IPS-18a (cell line): ENCODE results near the gene ECT2L.

Experiments used
- H3K27ac ChIP-seq: one replicate; pipeline ENCODE4 v1.5.1; 2013; ENCODE audit warnings: low read length
- H3K27me3 ChIP-seq: one replicate; pipeline ENCODE4 v1.6.1; 2013; ENCODE audit warnings: mild to moderate bottlenecking, low read length; ENCODE audit not compliant: control insufficient read depth, insufficient read depth
- H3K36me3 ChIP-seq: one replicate; pipeline ENCODE4 v1.6.1; 2013; ENCODE audit warnings: low read depth, low read length; ENCODE audit not compliant: control insufficient read depth
- H3K4me1 ChIP-seq: one replicate; pipeline ENCODE4 v1.6.1; 2013; ENCODE audit warnings: low read depth, low read length; ENCODE audit not compliant: control insufficient read depth
- H3K4me3 ChIP-seq: one replicate; pipeline ENCODE4 v1.5.1; 2013; ENCODE audit warnings: low read length
- H3K9ac ChIP-seq: one replicate; pipeline ENCODE4 v1.6.1; 2013; ENCODE audit warnings: mild to moderate bottlenecking, low read length, moderate library complexity
- H3K9me3 ChIP-seq: one replicate; pipeline ENCODE4 v1.6.1; 2013; ENCODE audit warnings: low read depth, low read length; ENCODE audit not compliant: control insufficient read depth

Gene ECT2L

DNA sequence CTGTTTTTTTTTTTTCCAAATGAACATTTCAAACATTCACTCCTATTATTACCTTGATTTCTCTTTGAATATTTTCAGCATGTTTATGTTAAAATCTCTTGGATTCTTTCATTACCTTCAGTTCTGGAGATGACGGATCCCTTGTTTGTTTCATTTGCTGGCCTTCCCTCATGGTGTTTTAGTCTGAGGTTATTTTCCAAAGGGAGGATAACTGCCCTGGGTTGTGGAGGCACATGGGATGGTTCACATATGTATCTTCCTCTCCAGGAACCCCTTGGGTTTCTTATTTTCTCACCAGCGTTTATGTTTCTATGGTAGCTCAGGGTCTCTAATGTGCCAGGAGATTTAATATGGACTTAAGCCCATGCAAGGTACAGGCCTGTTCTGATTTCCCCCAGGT, 36.3 kb downstream of the ECT2L start:
- Histone ChIP-seq H3K27me3 (no peaks in the 10 kb centered on the region), H3K9me3 (no peaks in the 10 kb centered on the region), H3K9ac (no peak overlapping the region), H3K4me3 (no peak overlapping the region), H3K4me1 (peaks cover 7% of the 10 kb centered on the region), H3K36me3 (no peaks in the 10 kb centered on the region), H3K27ac (no peak overlapping the region)

DNA sequence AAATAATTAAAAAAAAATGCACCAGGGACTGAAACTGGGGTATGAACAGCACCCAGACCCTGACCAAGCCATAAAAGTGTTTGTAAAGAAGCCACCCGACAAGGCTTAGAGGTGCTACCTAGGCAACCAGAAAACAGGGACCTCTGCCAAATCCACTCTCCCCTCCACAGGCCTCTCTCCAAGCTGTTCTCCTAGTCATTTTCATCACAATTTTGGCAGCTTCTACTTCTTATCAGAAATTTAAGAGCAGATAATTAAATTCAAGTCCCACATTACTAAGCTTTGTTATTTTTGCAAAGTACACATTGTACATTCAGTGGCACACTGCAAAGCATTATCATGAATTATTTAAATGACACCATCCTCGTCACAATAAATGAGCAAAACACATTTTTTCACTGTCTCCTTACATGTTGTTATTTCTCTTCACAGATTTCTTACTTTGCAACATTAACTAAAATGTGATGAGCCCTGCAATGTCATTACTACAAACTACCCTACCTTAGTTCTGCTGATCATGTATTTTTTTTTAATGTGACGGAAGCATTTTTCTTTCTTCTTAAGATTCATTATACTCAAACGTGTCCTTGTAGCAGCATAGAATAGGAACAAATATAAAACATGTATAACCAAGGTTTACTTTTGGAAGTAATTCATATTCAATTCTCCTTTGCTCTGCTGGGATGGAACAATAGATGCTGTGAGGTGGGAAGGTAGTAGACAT, 38.1 kb downstream of the ECT2L start:
- Histone ChIP-seq H3K4me1 (no peaks in the 10 kb centered on the region), H3K27ac (no peak overlapping the region), H3K4me3 (no peak overlapping the region), H3K27me3 (no peaks in the 10 kb centered on the region), H3K36me3 (no peaks in the 10 kb centered on the region), H3K9ac (no peak overlapping the region), H3K9me3 (no peaks in the 10 kb centered on the region)

DNA sequence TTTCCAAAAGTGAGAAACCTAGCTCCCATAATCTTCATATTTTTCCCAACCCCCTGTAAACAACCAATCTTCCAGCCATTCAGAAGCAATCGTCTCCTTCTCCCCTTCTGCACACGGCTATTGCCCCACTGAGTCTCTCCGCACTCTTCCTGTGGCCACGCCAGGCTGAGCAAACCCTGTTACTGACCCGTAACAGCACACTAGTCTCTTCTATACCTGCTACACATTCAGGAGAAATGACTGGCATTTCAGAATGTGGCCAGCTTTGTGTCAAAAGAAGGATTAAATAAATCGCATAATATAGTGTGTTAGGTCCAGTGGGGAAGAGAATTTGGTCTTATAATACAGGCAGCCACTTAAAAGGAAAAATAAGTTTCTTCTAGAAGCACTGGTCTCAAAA, 41.4 kb downstream of the ECT2L start:
- H3K27ac ChIP-seq: no peak overlapping the region
- H3K9me3 ChIP-seq: no peaks in the 10 kb centered on the region
- H3K27me3 ChIP-seq: no peaks in the 10 kb centered on the region
- no peaks in the 10 kb centered on the region for H3K36me3 ChIP-seq
- no peak overlapping the region for H3K9ac ChIP-seq
- no peak overlapping the region for H3K4me3 ChIP-seq
- no peaks in the 10 kb centered on the region for H3K4me1 ChIP-seq

DNA sequence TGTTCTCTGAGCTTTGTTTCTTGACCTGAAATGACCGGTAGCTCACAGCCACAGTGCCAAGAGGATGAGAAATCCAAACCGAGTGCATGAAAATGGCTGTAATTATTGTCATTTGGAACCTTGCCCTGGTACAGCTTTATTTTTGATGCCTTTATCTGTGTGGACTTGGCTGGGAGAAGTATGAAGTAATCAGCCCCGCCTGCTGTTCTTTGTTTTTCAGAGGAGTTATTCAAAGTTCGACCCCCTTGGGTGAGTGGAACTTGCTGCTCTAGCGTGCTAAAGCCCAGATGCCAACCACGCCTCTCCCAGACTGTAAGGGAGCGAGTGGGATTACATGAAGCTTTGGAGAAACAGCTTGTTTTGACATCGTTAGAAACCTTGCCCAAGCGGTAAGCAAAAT, 48.3 kb downstream of the ECT2L start:
- H3K4me1 ChIP-seq: peaks cover 8% of the 10 kb centered on the region
- H3K9me3 ChIP-seq: no peaks in the 10 kb centered on the region
- H3K36me3 ChIP-seq: no peaks in the 10 kb centered on the region
- H3K9ac ChIP-seq: no peak overlapping the region
- no peak overlapping the region for H3K4me3 ChIP-seq
- H3K27me3 ChIP-seq: no peaks in the 10 kb centered on the region
- H3K27ac ChIP-seq: no peak overlapping the region

DNA sequence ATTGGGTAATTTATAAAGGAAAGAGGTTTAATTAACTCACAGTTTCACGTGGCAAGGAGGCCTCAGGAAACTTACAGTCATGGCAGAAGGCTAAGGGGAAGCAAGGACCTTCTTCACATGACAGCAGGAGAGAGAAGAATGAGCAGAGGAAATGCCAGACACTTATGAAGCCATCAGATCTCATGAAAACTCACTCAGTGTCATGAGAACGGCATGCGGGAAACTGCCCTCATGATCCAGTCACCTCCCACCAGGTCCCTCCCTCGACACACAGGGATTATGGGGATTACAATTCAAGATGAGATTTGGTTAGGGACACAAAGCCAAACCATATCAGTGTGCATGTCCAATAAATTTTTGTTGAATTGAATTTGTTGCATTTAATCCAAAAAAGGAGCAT, 52.0 kb downstream of the ECT2L start:
- Histone ChIP-seq H3K36me3 (no peaks in the 10 kb centered on the region), H3K27ac (no peak overlapping the region), H3K27me3 (no peaks in the 10 kb centered on the region), H3K9ac (no peak overlapping the region), H3K4me3 (no peak overlapping the region), H3K9me3 (no peaks in the 10 kb centered on the region), H3K4me1 (peaks cover 8% of the 10 kb centered on the region)

DNA sequence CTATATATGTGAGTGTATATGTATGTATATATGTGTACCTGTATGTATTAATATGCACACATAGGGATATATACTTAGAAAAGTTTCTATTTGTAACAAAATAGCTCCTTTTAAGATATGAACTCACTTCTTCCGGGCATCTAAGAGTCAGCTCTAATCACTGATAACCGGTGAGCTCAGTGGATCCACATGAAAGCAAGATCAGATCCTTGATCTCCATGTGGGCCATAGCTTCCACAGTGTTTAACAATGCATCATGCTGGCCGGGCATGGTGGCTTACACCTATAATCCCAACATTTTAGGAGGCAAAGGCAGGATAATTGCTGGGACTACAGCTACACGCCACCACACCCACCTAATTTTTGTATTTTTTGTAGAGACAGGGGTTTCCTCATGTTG, 52.6 kb downstream of the ECT2L start:
- Histone ChIP-seq H3K4me1 (peaks cover 8% of the 10 kb centered on the region), H3K36me3 (no peaks in the 10 kb centered on the region), H3K9ac (no peak overlapping the region)

DNA sequence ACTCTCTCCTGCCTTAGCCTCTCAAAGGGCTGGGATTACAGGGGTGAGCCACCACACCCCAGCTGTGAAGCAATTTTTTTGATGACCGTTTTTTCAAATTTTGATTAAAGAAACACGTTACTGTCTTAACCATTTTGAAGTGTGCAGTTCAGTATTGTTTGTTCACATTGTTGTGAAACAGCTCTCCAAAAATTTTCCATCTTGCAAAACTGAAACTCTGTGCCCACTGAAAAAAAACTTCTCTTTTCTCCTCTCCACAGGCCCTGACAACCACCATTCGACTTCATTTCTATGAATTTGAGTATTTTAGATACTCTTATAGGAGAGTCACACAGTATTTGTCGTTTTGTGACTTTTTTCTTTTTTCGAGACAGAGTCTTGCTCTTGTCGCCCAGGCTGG, 53.9 kb downstream of the ECT2L start:
- Histone ChIP-seq H3K9ac (no peak overlapping the region), H3K9me3 (no peaks in the 10 kb centered on the region), H3K27ac (no peak overlapping the region), H3K36me3 (no peaks in the 10 kb centered on the region), H3K27me3 (no peaks in the 10 kb centered on the region), H3K4me3 (no peak overlapping the region), H3K4me1 (no peaks in the 10 kb centered on the region)

More for the DNA sequence above, 52.6 kb downstream of the ECT2L start:
- H3K27me3 ChIP-seq: no peaks in the 10 kb centered on the region
- H3K27ac ChIP-seq: no peak overlapping the region
- H3K4me3 ChIP-seq: no peak overlapping the region
- H3K9me3 ChIP-seq: no peaks in the 10 kb centered on the region

DNA sequence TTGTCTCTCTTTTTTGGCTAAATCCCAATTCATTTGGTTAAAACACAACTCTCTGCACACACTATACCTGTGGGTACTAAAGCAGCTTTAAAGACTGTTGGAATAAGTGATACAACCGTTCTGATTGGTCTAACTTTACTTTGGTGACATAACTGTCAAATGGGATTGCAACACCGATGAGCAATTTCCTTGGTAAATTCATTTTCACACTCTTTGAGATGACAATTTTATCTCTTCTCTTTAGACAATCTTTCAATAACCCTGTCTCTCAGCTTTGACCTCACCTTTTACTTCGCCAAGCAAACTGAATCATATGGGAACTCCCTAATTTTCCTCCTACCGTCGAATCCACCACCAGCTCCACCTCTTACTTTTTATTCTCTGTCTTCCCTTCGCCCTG, 60.8 kb downstream of the ECT2L start:
- no peaks in the 10 kb centered on the region for H3K4me1 ChIP-seq
- no peak overlapping the region for H3K4me3 ChIP-seq
- H3K27ac ChIP-seq: no peak overlapping the region
- H3K27me3 ChIP-seq: no peaks in the 10 kb centered on the region
- no peak overlapping the region for H3K9ac ChIP-seq
- H3K36me3 ChIP-seq: no peaks in the 10 kb centered on the region
- no peaks in the 10 kb centered on the region for H3K9me3 ChIP-seq

DNA sequence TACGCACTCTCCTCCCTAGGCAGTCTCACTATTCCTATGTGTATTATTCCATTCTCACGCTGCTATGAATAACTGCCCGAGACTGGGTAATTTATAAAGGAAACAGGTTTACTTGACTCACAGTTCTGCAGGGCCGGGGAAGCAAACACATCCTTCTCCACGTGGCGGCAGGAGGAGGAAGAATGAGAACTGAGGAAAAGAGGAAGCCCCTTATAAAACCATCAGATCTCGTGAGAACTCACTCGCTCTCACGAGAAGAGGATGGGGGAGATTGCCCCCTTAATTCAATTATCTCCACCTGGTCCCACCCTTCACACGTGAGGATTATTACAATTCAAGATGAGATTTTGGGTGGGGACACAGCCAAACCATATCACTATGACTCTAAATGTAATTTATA, 61.9 kb downstream of the ECT2L start:
- no peaks in the 10 kb centered on the region for H3K9me3 ChIP-seq
- no peaks in the 10 kb centered on the region for H3K36me3 ChIP-seq
- no peak overlapping the region for H3K4me3 ChIP-seq

DNA sequence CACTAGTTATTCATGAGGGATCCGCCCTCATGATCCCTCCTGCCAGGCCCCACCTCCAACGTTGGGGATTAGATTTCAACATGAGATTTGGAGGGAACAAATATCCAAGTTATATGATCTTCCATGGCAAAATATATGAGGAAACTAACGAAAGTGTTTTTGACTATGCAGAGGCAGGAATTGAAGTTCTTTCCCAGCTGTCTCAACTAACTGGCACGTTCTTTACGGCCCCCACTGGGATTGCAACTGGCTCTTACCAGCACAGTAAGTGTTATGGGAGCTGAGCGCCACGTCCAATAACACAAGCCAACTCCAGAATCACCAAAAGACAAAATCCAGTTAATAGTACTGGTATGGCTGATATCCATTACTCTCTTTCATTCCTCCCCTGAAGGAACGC, 66.6 kb downstream of the ECT2L start:
- Histone ChIP-seq H3K9ac (no peak overlapping the region), H3K27ac (no peak overlapping the region), H3K4me1 (no peaks in the 10 kb centered on the region), H3K9me3 (no peaks in the 10 kb centered on the region), H3K4me3 (no peak overlapping the region), H3K36me3 (no peaks in the 10 kb centered on the region), H3K27me3 (no peaks in the 10 kb centered on the region)

More for the DNA sequence above, 61.9 kb downstream of the ECT2L start:
- H3K4me1 ChIP-seq: no peaks in the 10 kb centered on the region
- H3K27ac ChIP-seq: no peak overlapping the region
- H3K9ac ChIP-seq: no peak overlapping the region
- H3K27me3 ChIP-seq: no peaks in the 10 kb centered on the region

DNA sequence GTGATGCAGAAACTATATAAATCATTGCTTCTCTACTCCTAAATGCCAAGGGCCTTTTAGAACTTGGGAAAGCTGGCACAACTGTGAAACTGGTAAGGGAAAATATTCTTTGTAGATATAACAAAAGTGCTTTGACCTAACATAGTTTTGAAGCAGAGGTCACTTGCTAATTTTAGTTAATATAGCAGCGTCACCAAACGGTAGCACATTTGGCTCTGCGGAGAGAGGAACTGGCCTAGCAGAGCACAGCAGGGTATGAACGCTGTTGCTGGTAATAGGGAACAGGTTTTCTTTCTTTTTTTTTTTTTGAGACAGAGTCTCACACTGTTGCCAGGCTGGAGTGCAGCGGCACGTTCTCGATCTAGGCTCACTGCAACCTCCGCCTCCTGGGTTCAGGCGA, 67.4 kb downstream of the ECT2L start:
- Histone ChIP-seq H3K27me3 (no peaks in the 10 kb centered on the region), H3K4me3 (no peak overlapping the region), H3K9me3 (no peaks in the 10 kb centered on the region), H3K4me1 (no peaks in the 10 kb centered on the region), H3K27ac (no peak overlapping the region), H3K9ac (no peak overlapping the region), H3K36me3 (no peaks in the 10 kb centered on the region)

DNA sequence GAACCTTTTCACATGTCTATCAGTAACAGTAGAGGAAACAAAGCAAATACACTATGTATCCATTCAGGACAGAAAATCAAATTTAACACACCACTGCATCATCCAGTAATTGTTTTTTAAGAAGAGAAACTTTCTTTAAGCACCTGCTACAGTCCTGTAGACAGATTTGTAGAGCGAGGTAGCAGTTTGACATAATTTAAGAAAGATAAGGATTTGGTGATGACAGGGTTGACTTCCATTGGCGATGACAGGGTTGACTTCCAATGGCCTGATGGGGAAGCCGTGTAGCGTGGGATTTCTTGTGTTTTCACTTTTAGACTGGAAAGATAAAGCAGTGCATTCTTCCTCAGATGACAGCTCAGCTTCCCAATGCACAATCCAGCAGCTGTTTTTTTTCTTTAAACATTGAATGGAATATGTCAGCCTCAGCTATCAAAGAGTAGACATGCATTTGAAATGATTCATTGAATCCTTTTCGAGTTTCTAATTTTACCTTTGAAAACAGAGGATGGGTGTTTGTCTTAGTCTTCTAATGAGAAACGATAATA, 68.5 kb downstream of the ECT2L start:
- no peaks in the 10 kb centered on the region for H3K9me3 ChIP-seq
- H3K4me1 ChIP-seq: no peaks in the 10 kb centered on the region
- no peaks in the 10 kb centered on the region for H3K27me3 ChIP-seq
- no peak overlapping the region for H3K9ac ChIP-seq
- H3K4me3 ChIP-seq: no peak overlapping the region
- no peak overlapping the region for H3K27ac ChIP-seq
- H3K36me3 ChIP-seq: no peaks in the 10 kb centered on the region
